ENCODE measurements around the gene FRG2C.
"Not testable (repeated sequence)": the region's sequence is repeated elsewhere in the genome, so short reads cannot be mapped to it uniquely, and the experiment has no call there.

Gene FRG2C

GRCh38 chr3:75664028-75664427 is at the start of gene FRG2C:
FRG2C (plus strand) TSS chr3:75664328; CDS start chr3:75664380, 52 bp downstream.
- not testable (repeated sequence) for H3K4me3 ChIP-seq (ENCODE audit: low read depth, low read length)

DNA sequence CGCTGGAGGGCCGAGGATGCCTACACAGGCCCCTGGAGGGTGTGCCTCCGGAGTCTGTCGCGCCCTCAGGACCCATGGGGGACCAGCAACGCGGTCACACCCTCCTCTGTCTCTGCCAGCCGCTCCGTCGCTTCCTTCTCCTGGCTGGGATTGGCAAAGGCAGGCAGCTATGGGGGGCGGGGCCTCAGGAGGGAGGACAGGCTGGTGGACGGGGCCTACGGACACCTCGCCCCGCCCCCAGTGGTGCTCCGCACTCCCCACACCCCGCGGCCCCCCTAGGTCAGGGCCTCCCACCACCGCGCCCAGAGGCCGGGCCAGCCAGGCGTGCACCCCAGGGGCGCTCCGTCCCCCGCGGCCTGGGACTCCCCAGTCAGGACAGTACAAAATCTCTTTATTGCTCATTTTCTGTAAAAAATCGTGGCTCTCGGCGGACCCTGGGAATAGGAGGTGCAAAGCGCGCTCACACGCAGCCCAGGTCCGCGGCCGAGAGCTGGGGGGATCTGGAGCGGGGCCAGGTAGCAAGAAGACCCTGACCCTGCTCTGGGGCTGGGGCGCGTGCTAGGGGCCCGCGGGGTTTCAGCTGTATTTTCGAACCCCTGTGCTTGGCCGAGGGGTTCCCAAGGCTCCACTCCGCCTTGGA is 45.3 kb upstream of the FRG2C start:
- H3K4me3 ChIP-seq (ENCODE audit: low read depth, low read length): not testable (repeated sequence)

DNA sequence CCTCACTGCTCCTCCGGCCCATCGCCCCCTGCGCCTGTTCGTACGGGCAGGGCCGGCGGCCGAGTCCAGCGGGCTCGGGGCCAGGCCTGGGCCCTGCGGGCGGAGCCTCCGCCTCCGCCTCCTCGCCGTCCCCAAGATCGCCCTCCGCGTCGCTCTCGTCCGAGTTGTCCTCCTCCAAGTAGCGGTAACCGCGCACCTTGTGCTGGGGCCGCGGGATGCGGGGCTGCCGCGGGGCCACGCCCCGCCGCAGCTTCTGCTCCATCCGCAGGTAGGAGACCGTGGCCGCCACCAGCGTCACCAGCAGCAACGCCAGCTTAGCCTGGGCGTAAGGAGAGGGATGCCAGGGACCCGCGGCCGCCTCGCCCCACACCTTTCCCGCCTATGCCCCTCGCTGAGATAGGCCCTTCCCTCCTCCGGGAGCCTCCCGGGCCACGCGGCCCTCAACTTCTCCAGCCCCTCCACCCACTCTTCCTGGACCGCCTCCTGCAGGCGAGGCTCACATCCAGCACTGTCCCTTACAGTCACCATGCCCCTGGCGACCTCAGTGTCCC is 44.6 kb upstream of the FRG2C start:
- not testable (repeated sequence) for H3K4me3 ChIP-seq (ENCODE audit: low read depth, low read length)

DNA sequence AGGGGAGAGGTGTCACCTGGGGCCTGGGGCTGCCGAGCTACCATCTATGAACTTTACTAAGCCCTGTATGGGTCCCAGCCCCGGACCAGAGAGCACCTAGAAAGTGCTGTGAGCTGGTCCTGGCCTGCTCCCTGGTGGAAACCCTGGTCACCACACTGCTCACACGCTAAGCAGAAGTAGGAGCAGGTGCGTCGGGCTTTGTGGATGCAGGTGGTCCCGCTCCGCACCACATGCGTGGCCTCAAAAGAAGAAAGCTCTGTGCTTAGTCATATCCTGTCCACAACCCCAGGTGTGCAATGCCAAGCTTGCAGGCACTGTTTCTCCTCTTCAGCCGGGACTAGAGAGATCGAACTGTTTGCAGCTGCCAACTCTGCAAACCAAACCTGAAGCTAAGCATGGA is 42.4 kb upstream of the FRG2C start:
- not testable (repeated sequence) for H3K4me3 ChIP-seq (ENCODE audit: low read depth, low read length)

GRCh38 chr3:75623656-75624055 is 40.5 kb upstream of the FRG2C start:
- H3K4me3 ChIP-seq (ENCODE audit: low read depth, low read length): not testable (repeated sequence)

- not testable (repeated sequence) for H3K4me3 ChIP-seq (ENCODE audit: low read depth, low read length)
These were observed 33.1 kb upstream of the FRG2C start for GRCh38 chr3:75630887-75631535.

DNA sequence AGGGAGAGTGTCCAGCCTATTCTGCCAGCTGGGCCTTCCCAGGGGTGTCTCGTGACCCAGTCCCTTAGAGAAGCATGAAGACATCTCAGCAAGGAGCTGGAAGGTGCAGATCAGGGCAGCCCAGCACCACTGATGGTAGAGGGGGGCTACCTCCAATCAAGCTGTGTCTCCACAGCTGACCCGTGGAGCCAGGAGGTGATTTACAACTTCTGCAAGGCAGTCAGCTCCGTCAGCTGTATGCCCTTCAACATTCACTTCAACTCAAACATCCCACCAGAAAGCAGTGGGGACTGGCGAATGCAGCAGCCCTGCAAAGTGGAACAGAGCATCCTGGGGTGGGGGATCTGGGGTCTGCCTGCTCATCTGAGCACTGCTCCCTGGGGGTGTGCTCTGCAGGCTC is 32.6 kb upstream of the FRG2C start:
- no peak for TF ChIP-seq CTCF (IDR thresholded peaks at IDR 0.05; ENCODE audit: low read depth, low read length)
- H3K4me3 ChIP-seq (ENCODE audit: low read depth, low read length): no peak overlapping the region

DNA sequence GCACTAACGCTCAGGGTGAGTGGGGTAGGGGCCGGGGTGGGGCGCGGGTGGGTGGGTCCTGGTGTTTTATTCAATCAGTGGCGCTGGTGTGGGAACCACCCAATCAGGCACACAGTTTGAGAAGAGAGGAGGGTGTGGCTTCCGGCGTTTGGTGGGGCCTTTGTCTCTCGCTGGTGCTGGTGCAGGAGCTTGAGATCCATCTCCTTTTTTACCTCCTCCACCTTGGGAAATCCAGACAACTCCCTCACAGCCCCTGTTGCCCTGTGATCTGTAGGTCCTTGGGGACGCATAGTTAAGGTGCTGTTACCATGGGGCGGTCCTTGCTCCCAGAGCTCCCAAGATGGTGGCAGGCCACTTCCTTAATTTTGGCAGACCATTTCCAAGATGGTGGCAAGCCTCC is 25.2 kb upstream of the FRG2C start:
- not testable (repeated sequence) for H3K4me3 ChIP-seq (ENCODE audit: low read depth, low read length)

DNA sequence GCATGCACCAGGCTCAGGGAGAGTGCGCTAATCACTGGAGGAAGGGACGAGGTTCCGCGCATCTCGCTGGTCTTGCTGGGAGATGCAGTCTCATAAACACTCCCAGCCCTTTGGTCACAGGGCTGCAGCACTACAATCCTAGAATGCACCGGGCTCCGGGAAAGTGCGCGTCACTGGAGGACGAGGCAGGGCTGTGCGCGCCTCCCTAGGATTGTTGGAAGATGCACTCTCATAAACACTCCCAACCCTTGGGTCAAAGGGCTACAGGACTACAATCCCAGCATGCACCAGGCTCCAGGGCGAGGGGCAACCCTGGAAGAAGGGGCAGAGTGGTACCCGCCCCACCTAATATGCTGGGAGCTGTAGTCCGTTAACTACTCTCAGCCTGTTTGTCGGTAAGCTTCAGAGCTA is 23.0 kb upstream of the FRG2C start:
- H3K4me3 ChIP-seq (ENCODE audit: low read depth, low read length): peak overlapping the region; percentile 61

DNA sequence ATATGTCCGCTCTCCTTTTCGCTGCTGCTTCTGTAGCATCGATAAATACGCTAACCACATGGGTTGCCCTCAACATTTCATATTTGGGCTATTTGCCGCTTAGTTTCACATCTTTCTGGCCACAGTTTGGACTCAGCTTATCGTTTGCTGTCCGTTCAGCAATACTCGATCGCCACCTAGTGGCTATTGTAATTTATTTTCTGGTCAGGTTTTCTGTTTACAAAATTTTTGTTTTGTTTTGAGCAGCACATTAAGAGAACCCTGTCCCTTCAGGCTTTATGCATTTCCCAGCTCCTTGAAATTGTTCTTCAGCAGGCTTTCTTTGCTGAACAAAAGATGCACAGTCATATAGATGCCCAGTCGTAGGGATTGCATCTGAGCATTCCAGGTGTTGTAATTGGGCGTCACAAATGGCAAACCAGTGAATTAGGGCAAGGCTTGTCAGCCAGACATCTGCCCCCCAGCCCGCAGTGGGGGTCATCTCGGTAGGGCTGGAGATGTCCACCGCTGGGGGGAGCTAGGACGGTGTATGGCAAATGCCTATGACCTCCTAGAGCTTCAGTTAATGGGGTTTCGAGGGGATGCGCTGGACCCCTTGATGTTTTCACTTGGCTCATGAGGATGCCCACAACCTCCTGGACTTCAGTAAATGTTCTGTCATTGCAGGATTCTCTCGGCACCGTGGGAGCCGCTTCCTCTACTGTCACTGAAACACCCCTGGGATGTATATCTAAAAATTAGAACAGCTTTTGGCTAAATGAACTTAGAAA is 20.9 kb upstream of the FRG2C start:
- TF ChIP-seq CTCF (IDR thresholded peaks at IDR 0.05; ENCODE audit: low read depth, low read length): peak; percentile 36; the same call in 1 of the 2 replicates

GRCh38 chr3:75645548-75645947 is 18.6 kb upstream of the FRG2C start:
- H3K4me3 ChIP-seq (ENCODE audit: low read depth, low read length): not testable (repeated sequence)

More for the DNA sequence above, 20.9 kb upstream of the FRG2C start:
- H3K4me3 ChIP-seq (ENCODE audit: low read depth, low read length): not testable (repeated sequence)

DNA sequence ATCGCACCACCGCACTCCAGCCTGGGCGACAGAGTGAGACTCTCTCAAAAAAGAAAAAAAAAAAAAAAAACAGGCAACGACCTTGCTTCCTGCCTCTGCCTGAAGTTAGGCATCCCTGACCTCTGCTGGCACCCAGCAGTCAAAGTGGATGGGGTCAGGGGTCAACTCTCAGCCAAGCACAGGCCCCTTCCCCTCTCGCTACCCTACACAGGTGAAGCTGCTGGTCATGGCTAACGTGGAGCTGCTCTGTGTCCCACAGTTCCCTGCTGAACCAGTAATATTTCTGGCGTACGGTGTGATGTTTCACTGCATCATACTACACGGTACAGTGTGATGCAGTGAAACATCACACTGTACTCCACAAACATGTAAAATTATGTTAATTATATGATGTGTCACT is 13.9 kb upstream of the FRG2C start:
- no peak overlapping the region for H3K4me3 ChIP-seq (ENCODE audit: low read depth, low read length)
- no peak for TF ChIP-seq CTCF (IDR thresholded peaks at IDR 0.05; ENCODE audit: low read depth, low read length)

DNA sequence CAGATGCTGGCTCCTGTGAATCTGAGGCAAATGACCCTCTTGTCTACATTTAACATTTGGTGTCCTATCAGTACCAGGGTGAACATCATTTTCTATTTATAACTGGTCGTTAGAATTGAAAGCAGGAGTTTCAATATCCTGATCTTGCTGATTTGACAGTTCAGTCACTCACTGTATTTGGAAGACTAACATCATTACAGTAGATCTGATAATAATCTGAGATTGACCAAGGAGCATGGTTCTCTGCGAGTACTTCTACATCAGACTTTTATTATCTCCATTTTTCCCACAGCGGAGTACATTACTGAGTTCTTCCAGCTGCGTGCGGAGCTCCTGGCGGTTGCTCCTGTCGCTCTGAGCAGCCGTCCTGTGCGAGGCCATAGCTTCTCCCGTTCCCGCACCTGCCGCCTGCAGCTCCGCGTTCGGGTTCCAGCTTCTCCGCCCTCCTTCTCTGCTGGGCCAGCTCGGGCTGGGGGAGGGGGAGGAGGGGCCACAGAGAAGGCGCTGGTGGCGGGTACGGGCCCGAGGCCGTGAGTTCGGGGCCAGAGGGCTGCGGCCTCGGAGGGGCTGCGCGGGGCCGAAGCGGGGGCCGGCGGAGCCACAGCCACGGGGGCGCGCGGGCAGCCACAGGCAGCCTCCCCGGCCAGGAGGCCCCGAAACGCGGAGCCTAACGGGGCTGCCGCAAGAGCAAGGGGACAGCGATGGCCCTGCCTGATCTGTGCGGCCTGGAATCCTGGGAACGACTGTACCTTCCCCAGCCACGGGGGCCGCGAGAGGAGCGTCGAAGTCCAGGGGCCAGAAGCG is 8.8 kb upstream of the FRG2C start:
- not testable (repeated sequence) for H3K4me3 ChIP-seq (ENCODE audit: low read depth, low read length)

DNA sequence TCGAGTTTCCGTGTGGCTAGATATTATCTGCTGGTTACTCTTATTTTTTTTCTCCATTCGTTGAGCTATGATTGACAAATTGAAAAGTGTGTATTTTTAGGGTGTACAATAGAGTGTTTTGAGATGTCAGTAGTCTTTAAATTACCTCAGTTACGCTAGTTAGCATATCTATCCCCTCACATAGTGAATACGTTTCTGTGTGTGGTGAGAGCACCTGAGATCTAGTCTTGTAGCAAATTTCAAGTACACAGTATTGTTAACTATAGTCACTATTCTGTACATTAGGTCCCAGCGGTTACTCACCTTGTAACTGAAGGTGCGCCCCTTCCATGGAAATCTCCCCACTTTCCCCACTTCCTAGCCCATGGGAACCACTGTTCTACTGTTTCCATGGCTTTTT is 8.2 kb upstream of the FRG2C start:
- not testable (repeated sequence) for H3K4me3 ChIP-seq (ENCODE audit: low read depth, low read length)

GRCh38 chr3:75658411-75659107 is 5.6 kb upstream of the FRG2C start:
- H3K4me3 ChIP-seq (ENCODE audit: low read depth, low read length): peak overlapping the region; percentile 34

All from WI38 (cell line).